K562 (cell line): ENCODE measurements around the gene DCTN2. TPM values are rescaled to one million over a fixed set of nuclear protein-coding genes. Genes with fewer than 3 reads are reported as not detected.

Experiments
- CBX3 ChIP-seq, 2 experiments: IDR thresholded peaks; 1 replicate in 1 of 2; 2 replicates in 1 of 2; pipeline ENCODE4 v1.6.1; 2012; ENCODE audit warnings: inconsistent platforms in 2 of 2, low read length in 2 of 2, borderline replicate concordance in 1 of 2, control low read depth in 1 of 2
- CBX8 ChIP-seq: fragments of 200-600 bp; sonication (generic); IDR thresholded peaks from 2 replicates; pipeline ENCODE4 v1.6.1; 2012; ENCODE audit warnings: borderline replicate concordance, mixed run types, low read depth, mild to moderate bottlenecking, moderate library complexity, mixed read lengths, low read length, control low read depth, inconsistent platforms; ENCODE audit not compliant: poor library complexity, severe bottlenecking; ENCODE audit errors: extremely low read depth
- CXXC5 ChIP-seq: fragments of 250-450 bp; sonication (Bioruptor Pico); IDR thresholded peaks from 2 replicates; pipeline ENCODE4 v1.8.0; 2022; ENCODE audit warnings: inconsistent platforms, mild to moderate bottlenecking, moderate library complexity
- MAZ ChIP-seq, 2 experiments: fragments of 450-650 bp in 1 of 2; sonication (generic) in 1 of 2; formaldehyde crosslinking; IDR thresholded peaks in 1 of 2; conservative IDR thresholded peaks in 1 of 2; 2 replicates each; pipeline versions ENCODE4 v1.4.0 to v1.5.0; 2020; ENCODE audit warnings: mild to moderate bottlenecking in 1 of 2, missing genetic modification reagents in 1 of 2
- RBFOX2 ChIP-seq: fragments of 200-400 bp; formaldehyde crosslinking; IDR thresholded peaks from 2 replicates; pipeline ENCODE4 v1.6.1; 2017; ENCODE audit warnings: low read depth, mild to moderate bottlenecking, low read length, moderate library complexity
- RBM34 ChIP-seq: fragments of 200-400 bp; formaldehyde crosslinking; IDR thresholded peaks from 2 replicates; pipeline ENCODE4 v1.6.1; 2018; ENCODE audit warnings: low read length, borderline replicate concordance; ENCODE audit not compliant: insufficient read depth
- SIN3A ChIP-seq, 2 experiments: fragments of 150-350 bp in 1 of 2; IDR thresholded peaks; 2 replicates each; pipeline ENCODE4 v1.6.1; 2011 to 2016; ENCODE audit warnings: borderline replicate concordance in 2 of 2, low read depth in 2 of 2, low read length in 2 of 2, mild to moderate bottlenecking in 2 of 2, moderate library complexity in 2 of 2; ENCODE audit not compliant: control insufficient read depth in 1 of 2
- SP1 ChIP-seq: sonication (generic); formaldehyde crosslinking; IDR thresholded peaks from 2 replicates; pipeline ENCODE4 v1.8.1; 2022; ENCODE audit warnings: mild to moderate bottlenecking, missing genetic modification reagents
- SUPT5H ChIP-seq: fragments of 450-650 bp; IDR thresholded peaks from 2 replicates; pipeline ENCODE4 v1.6.1; 2016
- TAF1 ChIP-seq: IDR thresholded peaks from 2 replicates; pipeline ENCODE4 v1.6.1; 2011; ENCODE audit warnings: mild to moderate bottlenecking, low read length, moderate library complexity; ENCODE audit not compliant: insufficient read depth, control insufficient read depth, severe bottlenecking; ENCODE audit errors: extremely low read depth
- TCFL5 ChIP-seq: fragments of 250-450 bp; sonication (Bioruptor Pico); conservative IDR thresholded peaks from 2 replicates; pipeline ENCODE4 v1.6.1; 2021; ENCODE audit warnings: mild to moderate bottlenecking, moderate library complexity, matching md5 sums
- ZBTB7A ChIP-seq: IDR thresholded peaks from 2 replicates; pipeline ENCODE4 v1.6.1; 2011; ENCODE audit warnings: low read depth, mild to moderate bottlenecking, low read length, moderate library complexity, borderline replicate concordance; ENCODE audit not compliant: control insufficient read depth
- ZNF174 ChIP-seq: fragments of 250-450 bp; sonication (Bioruptor Pico); IDR thresholded peaks from 2 replicates; pipeline ENCODE4 v1.4.0; 2020; ENCODE audit warnings: mild to moderate bottlenecking
- ZNF707 ChIP-seq: fragments of 250-450 bp; sonication (Bioruptor Pico); conservative IDR thresholded peaks from 2 replicates; pipeline ENCODE4 v1.8.0; 2022; ENCODE audit warnings: inconsistent platforms, mild to moderate bottlenecking, moderate library complexity
- ZNF830 ChIP-seq: fragments of 250-450 bp; sonication (Bioruptor Pico); IDR thresholded peaks from 2 replicates; pipeline ENCODE4 v1.5.0; 2021; ENCODE audit warnings: mild to moderate bottlenecking
- polyA plus RNA-seq, 8 experiments: library from polyadenylated mRNA; depleted of rRNA in 4 of 8; stranded (reverse) in 5 of 8; unstranded in 3 of 8; fragments of >200 nt; fragmentation: Nextera tagmentation in 2 of 8; fragmentation: Illumina TruSeq in 1 of 8; extraction: Ambion mirVana in 2 of 8; extraction: Trizol in 1 of 8; gene quantifications; 2 replicates each; pipeline versions ENCODE4 v1.2.1 to v1.2.3, GENCODE V29; 2011 to 2014; ENCODE audit warnings: inconsistent platforms in 1 of 8, missing spikeins in 1 of 8
- total RNA-seq, 7 experiments: library from RNA; depleted of rRNA in 6 of 7; stranded (reverse); fragments of >200 nt in 6 of 7; fragmentation: Illumina TruSeq in 2 of 7; extraction: Trizol in 2 of 7; gene quantifications; 2 replicates each; pipeline versions ENCODE4 v1.2.1 to v1.2.3, GENCODE V29; 2011 to 2021; ENCODE audit warnings: low replicate concordance in 1 of 7
- TF ChIP-seq, protein P1 (sequence below): fragments of 450-650 bp; formaldehyde crosslinking; IDR thresholded peaks from 2 replicates; pipeline ENCODE4 v1.4.0; 2020; ENCODE audit warnings: mild to moderate bottlenecking
- TF ChIP-seq, protein P2 (sequence below), 3 experiments: IDR thresholded peaks in 2 of 3; conservative IDR thresholded peaks in 1 of 3; 2 replicates each; pipeline ENCODE4 v1.5.1; 2011 to 2012; ENCODE audit warnings: low read length in 3 of 3, mild to moderate bottlenecking in 3 of 3, control low read depth in 2 of 3, improper control_type of control experiment in 1 of 3, inconsistent platforms in 1 of 3, low read depth in 1 of 3, mixed read lengths in 1 of 3, moderate library complexity in 1 of 3; ENCODE audit not compliant: insufficient read depth in 2 of 3
- TF ChIP-seq, protein P3 (sequence below), 2 experiments: IDR thresholded peaks; 2 replicates each; pipeline ENCODE4 v1.6.1; 2011; ENCODE audit warnings: borderline replicate concordance in 1 of 2, control low read depth in 1 of 2, low read depth in 1 of 2, low read length in 1 of 2, mild to moderate bottlenecking in 1 of 2, mixed read lengths in 1 of 2, moderate library complexity in 1 of 2; ENCODE audit not compliant: insufficient read depth in 1 of 2, insufficient read length in 1 of 2, poor library complexity in 1 of 2, severe bottlenecking in 1 of 2; ENCODE audit errors: extremely low read depth in 1 of 2

DCTN2 gene
- total and polyA plus RNA-seq, 9 of the 15 experiments (the other 6 are each of a cell fraction or from before 2014, with no cell fraction given), result 43.6 to 270 (median 125) TPM

DNA sequence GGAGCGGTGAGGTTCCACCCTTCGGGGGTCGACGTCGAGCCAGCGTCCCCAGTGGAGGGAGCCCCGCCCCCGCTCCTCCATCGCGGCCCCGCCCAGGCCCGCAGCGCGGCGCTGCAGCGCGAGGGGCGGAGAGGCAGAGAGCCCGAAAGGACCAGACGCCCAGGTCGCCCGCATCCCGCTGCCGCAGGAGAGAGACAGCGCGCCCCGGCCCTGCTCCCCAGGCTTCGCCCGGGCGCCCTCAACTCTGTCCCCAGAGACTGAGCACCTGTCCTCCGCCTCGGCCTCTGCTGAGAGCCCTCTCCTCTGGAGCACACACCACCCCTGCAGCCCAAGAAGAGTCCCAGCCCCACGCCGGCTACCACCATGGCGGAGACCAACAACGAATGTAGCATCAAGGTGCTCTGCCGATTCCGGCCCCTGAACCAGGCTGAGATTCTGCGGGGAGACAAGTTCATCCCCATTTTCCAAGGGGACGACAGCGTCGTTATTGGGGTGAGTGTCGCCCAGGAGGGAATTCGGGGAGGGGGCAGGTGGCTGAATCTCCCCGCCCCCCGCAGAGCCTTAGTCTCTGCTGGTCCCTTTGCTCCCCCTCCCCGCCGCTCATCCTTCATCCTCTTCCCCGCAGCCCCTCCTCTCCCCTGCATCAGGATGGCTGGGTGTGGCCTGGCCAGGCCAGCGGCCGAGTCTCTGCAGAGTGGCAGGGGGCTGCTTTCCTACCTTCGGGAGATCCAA, 3.1 kb upstream of the DCTN2 start, which contains the start of gene KIF5A (continued):
- TF ChIP-seq SIN3A (IDR thresholded peaks at IDR 0.05; ENCODE audit: borderline replicate concordance in 2 of 2, control insufficient read depth in 1 of 2, low read depth in 2 of 2, low read length in 2 of 2) (no peak), MAZ (CRISPR knock-in tag; conservative IDR thresholded peaks at IDR 0.05 in 1 of 2, IDR thresholded peaks at IDR 0.05 in 1 of 2) (peak; percentile 78 to 98), SUPT5H (peak; percentile 60), RBM34 (no peak), ZNF830 (CRISPR knock-in tag) (no peak), ZNF174 (no peak), TCFL5 (no peak), CBX3 (IDR thresholded peaks at IDR 0.05; ENCODE audit: borderline replicate concordance in 1 of 2, low read length in 2 of 2) (no peak), CBX8 (no peak), ZNF707 (CRISPR knock-in tag) (no peak), ZBTB7A (peak; percentile 87; the same call in 1 of the 2 replicates), CXXC5 (peak; percentile 79), SP1 (CRISPR knock-in tag) (peak; percentile 30; the same call in 1 of the 2 replicates), RBFOX2 (peak; percentile 90), TAF1 (peak; percentile 47)
- TF ChIP-seq, protein P1, sequence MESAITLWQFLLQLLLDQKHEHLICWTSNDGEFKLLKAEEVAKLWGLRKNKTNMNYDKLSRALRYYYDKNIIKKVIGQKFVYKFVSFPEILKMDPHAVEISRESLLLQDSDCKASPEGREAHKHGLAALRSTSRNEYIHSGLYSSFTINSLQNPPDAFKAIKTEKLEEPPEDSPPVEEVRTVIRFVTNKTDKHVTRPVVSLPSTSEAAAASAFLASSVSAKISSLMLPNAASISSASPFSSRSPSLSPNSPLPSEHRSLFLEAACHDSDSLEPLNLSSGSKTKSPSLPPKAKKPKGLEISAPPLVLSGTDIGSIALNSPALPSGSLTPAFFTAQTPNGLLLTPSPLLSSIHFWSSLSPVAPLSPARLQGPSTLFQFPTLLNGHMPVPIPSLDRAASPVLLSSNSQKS, result no peak
- TF ChIP-seq, protein P2, sequence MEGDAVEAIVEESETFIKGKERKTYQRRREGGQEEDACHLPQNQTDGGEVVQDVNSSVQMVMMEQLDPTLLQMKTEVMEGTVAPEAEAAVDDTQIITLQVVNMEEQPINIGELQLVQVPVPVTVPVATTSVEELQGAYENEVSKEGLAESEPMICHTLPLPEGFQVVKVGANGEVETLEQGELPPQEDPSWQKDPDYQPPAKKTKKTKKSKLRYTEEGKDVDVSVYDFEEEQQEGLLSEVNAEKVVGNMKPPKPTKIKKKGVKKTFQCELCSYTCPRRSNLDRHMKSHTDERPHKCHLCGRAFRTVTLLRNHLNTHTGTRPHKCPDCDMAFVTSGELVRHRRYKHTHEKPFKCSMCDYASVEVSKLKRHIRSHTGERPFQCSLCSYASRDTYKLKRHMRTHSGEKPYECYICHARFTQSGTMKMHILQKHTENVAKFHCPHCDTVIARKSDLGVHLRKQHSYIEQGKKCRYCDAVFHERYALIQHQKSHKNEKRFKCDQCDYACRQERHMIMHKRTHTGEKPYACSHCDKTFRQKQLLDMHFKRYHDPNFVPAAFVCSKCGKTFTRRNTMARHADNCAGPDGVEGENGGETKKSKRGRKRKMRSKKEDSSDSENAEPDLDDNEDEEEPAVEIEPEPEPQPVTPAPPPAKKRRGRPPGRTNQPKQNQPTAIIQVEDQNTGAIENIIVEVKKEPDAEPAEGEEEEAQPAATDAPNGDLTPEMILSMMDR (IDR thresholded peaks at IDR 0.05 in 2 of 3, conservative IDR thresholded peaks at IDR 0.05 in 1 of 3; ENCODE audit: insufficient read depth in 2 of 3, low read depth in 1 of 3, low read length in 3 of 3), result peak in 2 of 3 experiments; percentile 19 to 26; a peak in 1 of 6 replicates
- TF ChIP-seq, protein P3, sequence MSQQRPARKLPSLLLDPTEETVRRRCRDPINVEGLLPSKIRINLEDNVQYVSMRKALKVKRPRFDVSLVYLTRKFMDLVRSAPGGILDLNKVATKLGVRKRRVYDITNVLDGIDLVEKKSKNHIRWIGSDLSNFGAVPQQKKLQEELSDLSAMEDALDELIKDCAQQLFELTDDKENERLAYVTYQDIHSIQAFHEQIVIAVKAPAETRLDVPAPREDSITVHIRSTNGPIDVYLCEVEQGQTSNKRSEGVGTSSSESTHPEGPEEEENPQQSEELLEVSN (IDR thresholded peaks at IDR 0.05; ENCODE audit: borderline replicate concordance in 1 of 2, extremely low read depth in 1 of 2, insufficient read depth in 1 of 2, insufficient read length in 1 of 2, low read depth in 1 of 2, low read length in 1 of 2, poor library complexity in 1 of 2, severe bottlenecking in 1 of 2), result peak in 1 of 2 experiments; percentile 72
- TF ChIP-seq, all 486 proteins: peak for 49
